H9 (cell line): ENCODE results near the gene POLR2A. TPM values are rescaled to one million over a fixed set of nuclear protein-coding genes. Genes with fewer than 3 reads are reported as not detected.
"Not testable (repeated sequence)": the region's sequence is repeated elsewhere in the genome, so short reads cannot be mapped to it uniquely, and the experiment has no call there.

Source experiments
- DNase-seq: peaks from one replicate; pipeline ENCODE4 v3.0.0-alpha.2; 2017
- H2AFZ ChIP-seq: one replicate; pipeline ENCODE4 v1.6.1; 2013; ENCODE audit warnings: mild to moderate bottlenecking, low read length, control low read depth, moderate library complexity
- H2AK5ac ChIP-seq: 2 replicates; pipeline ENCODE4 v1.6.1; 2013; ENCODE audit warnings: low read length, control low read depth, mixed read lengths; ENCODE audit not compliant: insufficient read length
- H2BK120ac ChIP-seq: one replicate; pipeline ENCODE4 v1.6.1; 2013; ENCODE audit warnings: low read depth, mild to moderate bottlenecking, low read length, control low read depth, inconsistent platforms; ENCODE audit not compliant: poor library complexity, severe bottlenecking
- H2BK12ac ChIP-seq: 2 replicates; pipeline ENCODE4 v1.6.1; 2013; ENCODE audit warnings: low read length, control low read depth, mixed read lengths, low read depth; ENCODE audit not compliant: insufficient read length
- H2BK15ac ChIP-seq: 2 replicates; pipeline ENCODE4 v1.6.1; 2013; ENCODE audit warnings: low read depth, low read length, control low read depth
- H2BK20ac ChIP-seq: one replicate; pipeline ENCODE4 v1.6.1; 2013; ENCODE audit warnings: low read depth, mild to moderate bottlenecking, low read length, control low read depth, inconsistent platforms; ENCODE audit not compliant: poor library complexity, severe bottlenecking
- H2BK5ac ChIP-seq: 2 replicates; pipeline ENCODE4 v1.6.1; 2013; ENCODE audit warnings: low read length, control low read depth, mixed read lengths; ENCODE audit not compliant: insufficient read length
- H3K14ac ChIP-seq: 2 replicates; pipeline ENCODE4 v1.6.1; 2013; ENCODE audit warnings: low read length, control low read depth; ENCODE audit not compliant: insufficient read depth
- H3K18ac ChIP-seq: 2 replicates; pipeline ENCODE4 v1.6.1; 2013; ENCODE audit warnings: low read depth, mild to moderate bottlenecking, mixed read lengths, low read length, control low read depth; ENCODE audit not compliant: insufficient read length
- H3K23ac ChIP-seq: 2 replicates; pipeline ENCODE4 v1.6.1; 2013; ENCODE audit warnings: low read length, control low read depth, mixed read lengths, low read depth; ENCODE audit not compliant: insufficient read length
- H3K23me2 ChIP-seq: 2 replicates; pipeline ENCODE4 v1.6.1; 2013; ENCODE audit warnings: low read depth, mild to moderate bottlenecking, mixed read lengths, low read length, control low read depth; ENCODE audit not compliant: insufficient read length, poor library complexity, severe bottlenecking
- H3K27ac ChIP-seq: 2 replicates; pipeline ENCODE4 v1.5.1; 2013; ENCODE audit warnings: low read length, control low read depth, mixed read lengths, low read depth; ENCODE audit not compliant: insufficient read length
- H3K27me3 ChIP-seq: 2 replicates; pipeline ENCODE4 v1.6.1; 2013; ENCODE audit warnings: low read length, control low read depth, inconsistent platforms; ENCODE audit not compliant: insufficient read depth
- H3K4ac ChIP-seq: 2 replicates; pipeline ENCODE4 v1.6.1; 2013; ENCODE audit warnings: low read depth, mild to moderate bottlenecking, control low read depth, inconsistent platforms, low read length, moderate library complexity
- H3K4me1 ChIP-seq: 2 replicates; pipeline ENCODE4 v1.6.1; 2013; ENCODE audit warnings: low read length, control low read depth, inconsistent platforms; ENCODE audit not compliant: insufficient read depth
- H3K4me2 ChIP-seq: 2 replicates; pipeline ENCODE4 v1.6.1; 2013; ENCODE audit warnings: low read length, control low read depth, mixed read lengths; ENCODE audit not compliant: insufficient read length, insufficient read depth
- H3K56ac ChIP-seq: 2 replicates; pipeline ENCODE4 v1.6.1; 2013; ENCODE audit warnings: low read depth, mild to moderate bottlenecking, mixed read lengths, low read length, control low read depth; ENCODE audit not compliant: insufficient read length
- H3K79me1 ChIP-seq: 2 replicates; pipeline ENCODE4 v1.6.1; 2013; ENCODE audit warnings: low read depth, mild to moderate bottlenecking, moderate library complexity, low read length, control low read depth, inconsistent platforms; ENCODE audit not compliant: insufficient read depth, poor library complexity, severe bottlenecking
- H3K79me2 ChIP-seq: 2 replicates; pipeline ENCODE4 v1.6.1; 2013; ENCODE audit warnings: low read length, control low read depth, inconsistent platforms; ENCODE audit not compliant: insufficient read depth
- H3K9ac ChIP-seq: 2 replicates; pipeline ENCODE4 v1.6.1; 2013; ENCODE audit warnings: low read length, control low read depth, mixed read lengths; ENCODE audit not compliant: insufficient read length; ENCODE audit errors: extremely low read depth
- H3K9me3 ChIP-seq: one replicate; pipeline ENCODE4 v1.6.1; 2013; ENCODE audit warnings: low read depth, low read length, inconsistent platforms; ENCODE audit not compliant: control insufficient read depth
- H3T11ph ChIP-seq: one replicate; pipeline ENCODE4 v1.6.1; 2013; ENCODE audit warnings: mild to moderate bottlenecking, low read length, control low read depth, inconsistent platforms
- H4K20me1 ChIP-seq: one replicate; pipeline ENCODE4 v1.6.1; 2013; ENCODE audit not compliant: control insufficient read depth, insufficient read length, insufficient read depth
- H4K5ac ChIP-seq: 2 replicates; pipeline ENCODE4 v1.6.1; 2013; ENCODE audit warnings: low read depth, mild to moderate bottlenecking, mixed read lengths, low read length, control low read depth; ENCODE audit not compliant: insufficient read length
- H4K8ac ChIP-seq: replicated peaks from 2 replicates; pipeline ENCODE4 v1.6.1; 2013; ENCODE audit warnings: low read length, control low read depth, mixed read lengths, low read depth; ENCODE audit not compliant: insufficient read length
- H4K91ac ChIP-seq: 2 replicates; pipeline ENCODE4 v1.6.1; 2013; ENCODE audit warnings: low read depth, mild to moderate bottlenecking, moderate library complexity, mixed read lengths, low read length, control low read depth; ENCODE audit not compliant: insufficient read length
- H3K27ac Mint-ChIP-seq, 3 experiments: 2 replicates in 2 of 3; 3 replicates in 1 of 3; pipeline ENCODE4 v1.8.0; 2020 to 2021; ENCODE audit warnings: mixed read lengths in 3 of 3, mild to moderate bottlenecking in 1 of 3, moderate library complexity in 1 of 3
- H3K27me3 Mint-ChIP-seq: 2 replicates; pipeline ENCODE4 v1.8.0; 2021; ENCODE audit warnings: low read depth, mild to moderate bottlenecking, moderate library complexity, mixed read lengths
- H3K36me3 Mint-ChIP-seq, 3 experiments: 2 replicates in 2 of 3; 3 replicates in 1 of 3; pipeline ENCODE4 v1.8.0; 2020 to 2021; ENCODE audit warnings: low read depth in 3 of 3, mixed read lengths in 3 of 3; ENCODE audit not compliant: insufficient read depth in 1 of 3
- H3K4me1 Mint-ChIP-seq, 2 experiments: 2 replicates each; pipeline ENCODE4 v1.8.0; 2020; ENCODE audit warnings: mixed read lengths in 2 of 2
- H3K4me3 Mint-ChIP-seq, 2 experiments: 2 replicates in 1 of 2; 3 replicates in 1 of 2; pipeline ENCODE4 v1.8.0; 2020 to 2021; ENCODE audit warnings: mild to moderate bottlenecking in 2 of 2, mixed read lengths in 2 of 2, moderate library complexity in 1 of 2
- H3K9me3 Mint-ChIP-seq, 2 experiments: 2 replicates in 1 of 2; 3 replicates in 1 of 2; pipeline ENCODE4 v1.8.0; 2020; ENCODE audit warnings: mild to moderate bottlenecking in 2 of 2, mixed read lengths in 2 of 2, moderate library complexity in 1 of 2
- WGBS: extraction: QIAGEN DNeasy Blood & Tissue Kit; methylation state at CpG from one replicate; pipeline ENCODE4 v1.1.7; 2013; ENCODE audit warnings: missing lambda C conversion rate, low lambda C conversion rate, mixed read lengths; ENCODE audit not compliant: insufficient read length; ENCODE audit errors: extremely low coverage; 5-methylcytosine and 5-hydroxymethylcytosine counted together
- total RNA-seq: library from RNA; stranded (reverse); gene quantifications from 2 replicates; pipeline ENCODE4 v1.2.1, GENCODE V29; 2021

POLR2A gene
- total RNA-seq, 1 experiment from 2014 or later, result 153 TPM

GRCh38 chr17:7470457-7470973 lies 13.7 kb upstream of the POLR2A start:
- not testable (repeated sequence) for H3K23me2 ChIP-seq, H3K9ac ChIP-seq, H3K79me1 ChIP-seq, H3K9me3 Mint-ChIP-seq, H3K4me2 ChIP-seq, H2AFZ ChIP-seq, H3K56ac ChIP-seq, H4K91ac ChIP-seq, H3K27ac ChIP-seq, H2AK5ac ChIP-seq, H3K27me3 ChIP-seq, H2BK12ac ChIP-seq, H2BK5ac ChIP-seq, H2BK120ac ChIP-seq, H3K4me3 Mint-ChIP-seq, H4K20me1 ChIP-seq, H3K4me1 Mint-ChIP-seq, H4K8ac ChIP-seq, H3K4ac ChIP-seq, H3K23ac ChIP-seq, DNase-seq, H3K27ac Mint-ChIP-seq, H3K18ac ChIP-seq, H3K79me2 ChIP-seq, H2BK15ac ChIP-seq, H3K14ac ChIP-seq, H3T11ph ChIP-seq, H4K5ac ChIP-seq, H2BK20ac ChIP-seq, H3K4me1 ChIP-seq, H3K9me3 ChIP-seq, H3K27me3 Mint-ChIP-seq
- peaks cover 1 to 12% (median 2%) of the 10 kb centered on the region in 3 experiments; a peak in 4 of 7 replicates for H3K36me3 Mint-ChIP-seq
- WGBS, result no CpG with 5 or more reads among the region's 8 CpGs
